ENCODE results near the gene KLHL3. TPM values are rescaled to one million over a fixed set of nuclear protein-coding genes. Genes with fewer than 3 reads are reported as not detected.

Gene KLHL3
- total and polyA plus RNA-seq, 8 donors: 1.8 to 6.6 (median 3.1) TPM

DNA sequence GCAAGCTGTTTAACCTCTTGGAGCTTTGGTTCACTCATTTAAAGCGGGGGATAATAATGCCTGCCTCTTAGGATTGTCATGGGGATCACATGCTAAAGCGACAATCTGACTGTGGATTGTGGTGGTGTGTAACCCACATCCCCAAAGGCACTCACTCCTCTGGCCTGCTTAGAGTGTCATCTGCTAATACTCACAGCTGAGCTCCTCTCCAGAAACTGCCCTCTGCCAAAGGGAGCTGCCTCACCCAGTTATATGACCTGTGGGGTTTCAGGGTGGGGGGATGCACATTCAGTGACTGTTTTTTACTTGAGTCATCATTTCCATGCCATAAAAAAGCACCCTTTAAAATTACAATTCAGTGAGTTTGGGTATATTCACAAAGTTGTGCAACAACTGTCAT lies 126.8 kb downstream of the KLHL3 start:
- WGBS, 2 donors: 67 to 79% methylated on average over 2 of the region's 2 CpGs
- Histone ChIP-seq H3K27me3 (peaks cover 0 to 3% (median 0%) of the 10 kb centered on the region in 4 donors), H3K4me1 (no peaks in the 10 kb centered on the region), H3K27ac (no peak overlapping the region), H3K9me3 (no peaks in the 10 kb centered on the region), H3K4me3 (no peak overlapping the region), H3K36me3 (no peaks in the 10 kb centered on the region)
- no peak for FAIRE-seq
- TF ChIP-seq, protein P1, sequence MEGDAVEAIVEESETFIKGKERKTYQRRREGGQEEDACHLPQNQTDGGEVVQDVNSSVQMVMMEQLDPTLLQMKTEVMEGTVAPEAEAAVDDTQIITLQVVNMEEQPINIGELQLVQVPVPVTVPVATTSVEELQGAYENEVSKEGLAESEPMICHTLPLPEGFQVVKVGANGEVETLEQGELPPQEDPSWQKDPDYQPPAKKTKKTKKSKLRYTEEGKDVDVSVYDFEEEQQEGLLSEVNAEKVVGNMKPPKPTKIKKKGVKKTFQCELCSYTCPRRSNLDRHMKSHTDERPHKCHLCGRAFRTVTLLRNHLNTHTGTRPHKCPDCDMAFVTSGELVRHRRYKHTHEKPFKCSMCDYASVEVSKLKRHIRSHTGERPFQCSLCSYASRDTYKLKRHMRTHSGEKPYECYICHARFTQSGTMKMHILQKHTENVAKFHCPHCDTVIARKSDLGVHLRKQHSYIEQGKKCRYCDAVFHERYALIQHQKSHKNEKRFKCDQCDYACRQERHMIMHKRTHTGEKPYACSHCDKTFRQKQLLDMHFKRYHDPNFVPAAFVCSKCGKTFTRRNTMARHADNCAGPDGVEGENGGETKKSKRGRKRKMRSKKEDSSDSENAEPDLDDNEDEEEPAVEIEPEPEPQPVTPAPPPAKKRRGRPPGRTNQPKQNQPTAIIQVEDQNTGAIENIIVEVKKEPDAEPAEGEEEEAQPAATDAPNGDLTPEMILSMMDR (IDR thresholded peaks at IDR 0.05): no peak
- ATAC-seq: no peak
- DNase-seq: no peak
- intact Hi-C loops (cut with DNase I): no loop called here

GRCh38 chr5:137607771-137608170 lies 128.1 kb downstream of the KLHL3 start:
- no peak for ATAC-seq
- intact Hi-C loops (cut with DNase I): no loop called here

GRCh38 chr5:137606401-137606800 lies 129.5 kb downstream of the KLHL3 start:
- Histone ChIP-seq H3K27ac (no peak overlapping the region), H3K27me3 (peaks cover 0 to 3% (median 0%) of the 10 kb centered on the region in 4 donors), H3K9me3 (no peaks in the 10 kb centered on the region), H3K4me1 (no peaks in the 10 kb centered on the region), H3K4me3 (no peak overlapping the region), H3K36me3 (no peaks in the 10 kb centered on the region)
- 54 to 56% methylated on average over 2 of the region's 2 CpGs for WGBS, 2 donors
- TF ChIP-seq, protein P1 (IDR thresholded peaks at IDR 0.05): no peak
- intact Hi-C loops (cut with DNase I): no loop called here
- FAIRE-seq (no peak), DNase-seq (no peak), ATAC-seq (no peak)

More at GRCh38 chr5:137607771-137608170, 128.1 kb downstream of the KLHL3 start:
- Histone ChIP-seq H3K4me1 (no peaks in the 10 kb centered on the region), H3K36me3 (no peaks in the 10 kb centered on the region), H3K27me3 (peaks cover 0 to 3% (median 0%) of the 10 kb centered on the region in 4 donors), H3K4me3 (no peak overlapping the region), H3K27ac (no peak overlapping the region), H3K9me3 (no peaks in the 10 kb centered on the region)
- DNase-seq (no peak), FAIRE-seq (no peak)
- 61 to 75% methylated on average over 5 of the region's 5 CpGs for WGBS, 2 donors
- TF ChIP-seq, protein P1 (IDR thresholded peaks at IDR 0.05): no peak

- Histone ChIP-seq H3K36me3 (no peaks in the 10 kb centered on the region), H3K27me3 (peaks cover 0 to 3% (median 0%) of the 10 kb centered on the region in 4 donors), H3K27ac (no peak overlapping the region), H3K4me1 (no peaks in the 10 kb centered on the region), H3K9me3 (no peaks in the 10 kb centered on the region), H3K4me3 (no peak overlapping the region)
- TF ChIP-seq, protein P1 (IDR thresholded peaks at IDR 0.05): no peak
- FAIRE-seq: no peak
- 25 to 26% methylated on average over 4 of the region's 4 CpGs for WGBS, 2 donors
- no peak for DNase-seq
- intact Hi-C loops (cut with DNase I): no loop called here
- peak in 2 of 4 donors; percentile 37 to 55 for ATAC-seq
These were observed 130.5 kb downstream of the KLHL3 start for GRCh38 chr5:137605411-137605810.

DNA sequence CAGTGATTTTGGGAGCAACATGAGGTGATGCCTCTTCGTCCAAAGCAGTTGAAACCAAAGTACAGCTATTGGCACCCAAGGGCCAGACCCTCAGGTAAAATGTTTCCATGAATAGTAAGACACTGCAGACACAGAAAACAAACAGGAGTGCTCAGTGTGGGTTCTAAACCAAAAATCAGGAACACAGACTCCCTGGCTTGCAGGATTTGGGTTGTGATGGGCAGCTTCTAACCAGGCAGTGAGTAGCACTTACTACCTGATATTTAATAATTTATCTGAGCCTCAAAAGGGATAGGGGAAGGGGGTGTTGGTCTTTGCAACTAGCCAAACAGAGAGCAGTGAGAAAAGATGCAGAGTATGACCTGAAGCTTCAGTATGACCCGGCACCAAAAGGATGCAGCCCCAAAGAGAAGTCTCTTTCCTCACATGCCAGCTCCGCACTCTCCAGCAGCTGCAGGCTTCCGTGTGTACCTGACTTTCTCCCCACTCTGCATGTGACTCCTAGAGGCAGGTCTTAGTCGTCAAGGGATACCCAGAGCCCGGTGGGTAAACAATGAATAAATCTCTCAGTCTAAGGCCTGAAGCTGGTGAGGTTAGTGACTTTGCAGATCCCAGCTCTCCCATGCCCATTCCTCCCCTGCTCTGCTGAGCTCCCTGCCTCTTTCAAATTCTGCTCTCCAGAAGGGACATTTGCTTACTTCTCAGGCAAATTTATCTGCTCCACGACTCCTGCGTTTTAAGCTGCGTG lies 131.4 kb downstream of the KLHL3 start:
- no peak for FAIRE-seq
- TF ChIP-seq, protein P1 (IDR thresholded peaks at IDR 0.05): no peak
- ATAC-seq: peak in 3 of 4 donors; percentile 61 to 82 (median 76)
- Histone ChIP-seq H3K27ac (no peak overlapping the region), H3K4me3 (no peak overlapping the region), H3K4me1 (no peaks in the 10 kb centered on the region), H3K9me3 (no peaks in the 10 kb centered on the region), H3K36me3 (no peaks in the 10 kb centered on the region), H3K27me3 (peaks cover 0 to 3% (median 0%) of the 10 kb centered on the region in 4 donors)
- 25% methylated on average over 9 of the region's 9 CpGs for WGBS, 2 donors
- DNase-seq: no peak
- intact Hi-C loops (cut with DNase I): no loop called here
